ENCODE measurements around the gene HOXC9.

HOXC9 gene

GRCh38 chr12:53989227-53990113 lies 10.5 kb upstream of the HOXC9 start:
- DNase-seq: peak; percentile 58

- no peak for DNase-seq
Observed at GRCh38 chr12:53990311-53991076, 9.5 kb upstream of the HOXC9 start.

GRCh38 chr12:53991077-53991460 lies 8.9 kb upstream of the HOXC9 start:
- DNase-seq: no peak

GRCh38 chr12:53992377-53992889 lies 7.5 kb upstream of the HOXC9 start:
- DNase-seq: no peak

- no peak for DNase-seq
Observed at GRCh38 chr12:53993162-53994008, 6.6 kb upstream of the HOXC9 start.

- DNase-seq: no peak
Observed at GRCh38 chr12:53994009-53994263, 6.0 kb upstream of the HOXC9 start.

- DNase-seq: no peak
Observed at GRCh38 chr12:53994264-53995001, 5.5 kb upstream of the HOXC9 start.

GRCh38 chr12:53995002-53995377 lies 5.0 kb upstream of the HOXC9 start:
- DNase-seq: no peak

- DNase-seq: peak; percentile 20
Observed at GRCh38 chr12:53995378-53996239, 4.4 kb upstream of the HOXC9 start.

- DNase-seq: no peak
Observed at GRCh38 chr12:53996240-53997203, 3.4 kb upstream of the HOXC9 start.

- DNase-seq: no peak
Observed at GRCh38 chr12:53997204-53998109, 2.5 kb upstream of the HOXC9 start.

GRCh38 chr12:53998110-53998899 lies 1.7 kb upstream of the HOXC9 start:
- DNase-seq: no peak

GRCh38 chr12:53998900-53999236 lies 1.1 kb upstream of the HOXC9 start:
- DNase-seq: no peak

- DNase-seq: no peak
Observed at GRCh38 chr12:53999559-54000115, 324 bp upstream of the HOXC9 start.

GRCh38 chr12:54001283-54002187 lies 1.6 kb downstream of the HOXC9 start:
- no peak for DNase-seq

- no peak for DNase-seq
Observed at GRCh38 chr12:54002278-54002914, 2.4 kb downstream of the HOXC9 start.

Data from activated CD4-positive, alpha-beta T cell treated with anti-CD3 and anti-CD28 coated beads, Interleukin-2, Interleukin-6, amounts not matched to agents 100 ng/mL and 50 ng/mL, durations not matched to agents 16 hours and 8 hours (primary cell).